Measurements from ENCODE around the gene HSPG2. TPM values are rescaled to one million over a fixed set of nuclear protein-coding genes. Genes with fewer than 3 reads are reported as not detected.

Gene HSPG2
- total RNA-seq, 2 donors from 2014 or later = 148 to 152 TPM

DNA sequence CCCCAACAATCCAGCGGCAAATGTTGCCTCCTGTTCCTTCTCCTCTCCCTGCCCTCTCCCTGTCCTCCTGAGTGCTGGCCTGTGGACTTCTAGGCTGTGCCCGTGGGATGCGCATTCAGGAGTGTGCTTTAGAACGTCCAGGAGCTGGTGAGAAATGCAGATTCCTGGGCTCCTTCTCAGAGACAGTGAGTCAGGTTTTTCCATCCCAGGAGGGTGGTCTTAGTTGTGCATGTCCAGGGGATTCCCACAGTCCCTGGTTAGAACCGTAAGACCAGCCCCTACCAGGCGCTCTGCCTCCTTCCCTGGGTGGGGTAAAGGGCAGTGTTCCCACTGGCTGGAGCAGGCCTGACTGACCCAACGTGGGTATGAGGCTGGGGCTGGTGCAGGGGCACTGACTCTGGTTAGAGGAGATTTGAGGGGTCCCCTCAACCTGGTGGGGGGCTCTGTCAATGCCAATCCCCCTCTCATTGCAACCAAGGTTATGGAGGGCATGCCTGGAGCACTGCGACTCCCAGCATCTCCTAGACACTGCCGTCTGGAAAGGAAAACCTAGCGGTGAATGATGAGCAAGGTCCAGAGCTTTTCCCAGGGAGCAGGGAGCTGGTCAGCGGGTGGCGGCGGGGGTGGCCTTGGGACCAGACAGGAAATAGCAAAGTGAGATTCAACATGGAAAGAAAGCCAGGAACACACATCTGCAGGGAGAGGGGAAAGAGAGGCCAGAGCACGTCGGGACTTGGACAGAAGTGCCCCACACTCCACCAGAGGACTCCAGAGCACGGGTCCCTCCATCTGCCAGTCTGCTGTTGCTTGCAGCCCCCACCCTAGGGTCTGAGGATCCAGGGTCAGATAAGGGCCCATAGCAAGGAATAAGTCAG, 38.5 kb downstream of the HSPG2 start:
- H3K27ac ChIP-seq = peak overlapping the region; percentile 38
- TF ChIP-seq, protein P1, sequence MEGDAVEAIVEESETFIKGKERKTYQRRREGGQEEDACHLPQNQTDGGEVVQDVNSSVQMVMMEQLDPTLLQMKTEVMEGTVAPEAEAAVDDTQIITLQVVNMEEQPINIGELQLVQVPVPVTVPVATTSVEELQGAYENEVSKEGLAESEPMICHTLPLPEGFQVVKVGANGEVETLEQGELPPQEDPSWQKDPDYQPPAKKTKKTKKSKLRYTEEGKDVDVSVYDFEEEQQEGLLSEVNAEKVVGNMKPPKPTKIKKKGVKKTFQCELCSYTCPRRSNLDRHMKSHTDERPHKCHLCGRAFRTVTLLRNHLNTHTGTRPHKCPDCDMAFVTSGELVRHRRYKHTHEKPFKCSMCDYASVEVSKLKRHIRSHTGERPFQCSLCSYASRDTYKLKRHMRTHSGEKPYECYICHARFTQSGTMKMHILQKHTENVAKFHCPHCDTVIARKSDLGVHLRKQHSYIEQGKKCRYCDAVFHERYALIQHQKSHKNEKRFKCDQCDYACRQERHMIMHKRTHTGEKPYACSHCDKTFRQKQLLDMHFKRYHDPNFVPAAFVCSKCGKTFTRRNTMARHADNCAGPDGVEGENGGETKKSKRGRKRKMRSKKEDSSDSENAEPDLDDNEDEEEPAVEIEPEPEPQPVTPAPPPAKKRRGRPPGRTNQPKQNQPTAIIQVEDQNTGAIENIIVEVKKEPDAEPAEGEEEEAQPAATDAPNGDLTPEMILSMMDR (IDR thresholded peaks at IDR 0.05) = no peak
- intact Hi-C loops (cut with DNase I) = loop anchor here (5.0 kb wide), 1 partner anchor 44 kb away; no protein-coding TSS in a partner anchor
- H3K9me3 ChIP-seq = no peaks in the 10 kb centered on the region
- H3K36me3 ChIP-seq = no peaks in the 10 kb centered on the region
- DNase-seq = no peak
- H3K4me1 ChIP-seq = peaks cover 39% of the 10 kb centered on the region
- H3K4me3 ChIP-seq = no peak overlapping the region
- no peaks in the 10 kb centered on the region for H3K27me3 ChIP-seq
- H3K9ac ChIP-seq (ENCODE audit: low read depth in 2 of 2, low read length in 2 of 2) = peak overlapping the region in 1 of 2 donors; percentile 16

DNA sequence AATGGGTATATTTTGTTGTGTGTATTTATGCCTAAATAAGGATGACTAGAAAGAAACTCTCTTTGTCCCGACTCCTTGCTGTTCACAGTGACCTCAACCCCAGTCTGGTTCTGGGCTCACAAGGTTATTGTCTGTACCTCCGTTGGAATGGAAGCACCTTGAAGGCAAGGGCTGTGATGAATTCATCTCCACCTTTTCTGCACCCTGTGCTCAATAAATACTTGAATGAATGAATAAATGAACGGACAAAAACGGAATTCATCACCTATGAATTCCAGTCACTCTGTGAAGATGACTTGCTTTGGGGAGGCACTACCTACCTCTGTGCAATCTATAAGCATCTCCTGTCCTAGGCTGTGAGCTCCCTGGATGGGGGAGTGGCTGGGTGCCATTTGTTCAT, 39.3 kb downstream of the HSPG2 start:
- Histone ChIP-seq H3K4me3 (no peak overlapping the region), H3K4me1 (peaks cover 38% of the 10 kb centered on the region), H3K27me3 (no peaks in the 10 kb centered on the region), H3K9me3 (no peaks in the 10 kb centered on the region), H3K9ac (ENCODE audit: low read depth in 2 of 2, low read length in 2 of 2) (peak overlapping the region in 1 of 2 donors; percentile 76), H3K36me3 (no peaks in the 10 kb centered on the region), H3K27ac (peak overlapping the region; percentile 80)
- intact Hi-C loops (cut with DNase I) = loop anchor here (5.0 kb wide), 1 partner anchor 44 kb away; no protein-coding TSS in a partner anchor
- TF ChIP-seq, protein P1 (IDR thresholded peaks at IDR 0.05) = no peak
- DNase-seq = no peak

DNA sequence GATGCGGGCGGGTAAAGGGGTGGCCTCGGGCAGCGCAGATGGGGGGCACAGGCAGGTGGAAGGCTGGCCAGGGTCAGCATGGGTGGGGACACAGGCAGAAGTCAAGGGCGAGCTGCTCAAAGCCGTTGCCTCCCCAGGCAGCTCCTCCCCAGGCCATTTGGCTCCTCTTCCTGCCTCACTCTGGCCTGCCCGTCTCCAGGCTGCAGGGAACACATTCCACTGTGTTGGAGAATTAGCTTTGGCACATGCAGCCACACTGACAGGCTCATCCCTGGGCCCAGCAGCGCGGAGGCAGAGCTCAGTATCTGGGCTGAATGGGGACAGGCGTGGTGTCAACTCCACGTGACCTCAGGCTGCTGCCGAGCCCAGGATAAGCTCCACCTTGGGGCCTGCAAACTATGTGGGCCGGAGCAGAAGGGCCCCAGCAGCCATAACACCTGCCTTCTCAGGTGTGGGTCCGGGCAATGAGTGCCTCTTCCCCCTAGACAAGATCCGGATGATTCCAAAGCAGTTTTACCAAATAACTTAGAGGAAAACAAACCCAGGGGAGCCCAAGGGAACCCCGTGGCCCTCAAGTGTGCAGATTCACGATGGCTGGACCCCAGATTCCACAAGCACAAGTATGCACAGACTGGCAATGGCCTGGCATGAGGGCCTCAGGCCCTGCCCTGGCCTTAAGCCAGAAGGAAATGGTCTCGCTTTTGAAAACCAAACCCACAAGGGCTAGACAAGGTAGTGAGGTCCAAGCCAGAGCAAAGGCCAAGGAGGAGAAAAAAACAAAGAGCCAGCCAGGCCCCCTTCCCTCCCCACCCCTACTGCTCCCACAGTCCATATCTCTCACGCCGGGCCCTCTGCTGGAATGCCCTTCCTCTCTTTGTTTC, 40.2 kb downstream of the HSPG2 start:
- peak; percentile 81 for DNase-seq
- Histone ChIP-seq H3K9me3 (no peaks in the 10 kb centered on the region), H3K9ac (ENCODE audit: low read depth in 2 of 2, low read length in 2 of 2) (peak overlapping the region in 1 of 2 donors; percentile 76), H3K4me1 (peaks cover 28% of the 10 kb centered on the region), H3K27ac (peak overlapping the region; percentile 80), H3K36me3 (no peaks in the 10 kb centered on the region), H3K27me3 (no peaks in the 10 kb centered on the region), H3K4me3 (no peak overlapping the region)
- TF ChIP-seq, protein P1 (IDR thresholded peaks at IDR 0.05) = no peak
- intact Hi-C loops (cut with DNase I) = loop anchor here (5.0 kb wide), 1 partner anchor 45 kb away; no protein-coding TSS in a partner anchor

DNA sequence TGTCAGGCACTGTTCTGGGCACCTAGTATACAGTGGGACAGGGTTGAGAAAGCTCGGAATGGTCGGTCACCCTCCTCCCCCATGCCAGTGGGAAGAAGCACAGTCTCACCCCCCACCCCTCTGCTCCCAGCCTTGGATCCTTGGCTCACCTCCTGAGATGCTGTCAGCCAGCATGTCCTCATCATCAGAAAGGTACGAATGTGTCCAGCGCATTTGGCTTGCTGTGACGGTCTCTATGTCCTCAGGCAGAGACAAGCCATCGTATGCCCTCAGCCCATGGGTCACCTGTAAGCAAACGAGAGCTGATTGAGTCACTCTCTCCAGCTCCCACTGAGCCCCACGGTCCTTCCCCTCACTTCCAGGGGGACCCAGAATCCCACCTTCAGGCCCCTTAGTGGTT, 41.1 kb downstream of the HSPG2 start:
- H3K36me3 ChIP-seq = no peaks in the 10 kb centered on the region
- peak overlapping the region; percentile 51 to 76 for H3K9ac ChIP-seq (ENCODE audit: low read depth in 2 of 2, low read length in 2 of 2)
- no peaks in the 10 kb centered on the region for H3K9me3 ChIP-seq
- no peak overlapping the region for H3K4me3 ChIP-seq
- H3K4me1 ChIP-seq = peaks cover 24% of the 10 kb centered on the region
- H3K27ac ChIP-seq = peak overlapping the region; percentile 80
- DNase-seq = no peak
- intact Hi-C loops (cut with DNase I) = loop anchor here (5.0 kb wide), 1 partner anchor 46 kb away; no protein-coding TSS in a partner anchor
- TF ChIP-seq, protein P1 (IDR thresholded peaks at IDR 0.05) = no peak
- no peaks in the 10 kb centered on the region for H3K27me3 ChIP-seq

All from colonic mucosa (tissue), 4 donors.